Measurements from ENCODE around the gene SPI1.

The SPI1 gene

GRCh38 chr11:47325271-47326041, 52.9 kb downstream of the SPI1 start:
- Histone ChIP-seq H3K36me3 (ENCODE audit: control insufficient read depth in 2 of 2, insufficient read depth in 1 of 2, low read length in 2 of 2) (peaks cover 0 to 14% of the 10 kb centered on the region in 2 experiments; a peak in 2 of 3 replicates), H3K4me3 (ENCODE audit: low read depth, low read length) (no peak overlapping the region), H3K4me1 (ENCODE audit: control insufficient read depth, insufficient read depth, low read length) (no peaks in the 10 kb centered on the region), H3K9me3 (ENCODE audit: control insufficient read depth, insufficient read depth, low read depth, low read length) (no peaks in the 10 kb centered on the region), H3K27ac (ENCODE audit: extremely low read depth, low read depth, low read length) (no peak overlapping the region)
- ChIA-PET POLR2A (no interaction called here), CTCF (interaction anchor here (1.1 to 1.7 kb wide), 2 partner anchors 29 to 67 kb away, joined by 4 to 5 read pairs; partner anchors contain the start of gene NR1H3)
- TF ChIP-seq AEBP2 (tag by site-specific recombination; IDR thresholded peaks at IDR 0.05; ENCODE audit: borderline replicate concordance) (no peak), ZNF521 (tag by site-specific recombination; IDR thresholded peaks at IDR 0.05) (no peak), ZSCAN18 (tag by site-specific recombination; IDR thresholded peaks at IDR 0.05) (no peak), ZNF529 (tag by site-specific recombination; IDR thresholded peaks at IDR 0.05; ENCODE audit: insufficient replicate concordance) (no peak), ZSCAN4 (tag by site-specific recombination; IDR thresholded peaks at IDR 0.05) (no peak), ZNF423 (tag by site-specific recombination; IDR thresholded peaks at IDR 0.05) (no peak), MZF1 (tag by site-specific recombination; IDR thresholded peaks at IDR 0.05; ENCODE audit: borderline replicate concordance) (no peak), ZNF48 (tag by site-specific recombination; IDR thresholded peaks at IDR 0.05) (no peak), ZNF221 (tag by site-specific recombination; IDR thresholded peaks at IDR 0.05; ENCODE audit: borderline replicate concordance) (no peak), ZNF544 (tag by site-specific recombination; IDR thresholded peaks at IDR 0.05) (no peak)

- Histone ChIP-seq H3K9me3 (ENCODE audit: control insufficient read depth, insufficient read depth, low read depth, low read length) (no peaks in the 10 kb centered on the region), H3K27ac (ENCODE audit: extremely low read depth, low read depth, low read length) (no peak overlapping the region), H3K4me1 (ENCODE audit: control insufficient read depth, insufficient read depth, low read length) (no peaks in the 10 kb centered on the region), H3K36me3 (ENCODE audit: control insufficient read depth in 2 of 2, insufficient read depth in 1 of 2, low read length in 2 of 2) (peaks cover 0 to 13% of the 10 kb centered on the region in 2 experiments; a peak in 2 of 3 replicates), H3K4me3 (ENCODE audit: low read depth, low read length) (no peak overlapping the region)
- ChIA-PET CTCF (no interaction called here), POLR2A (no interaction called here)
- TF ChIP-seq REST (tag by site-specific recombination; IDR thresholded peaks at IDR 0.05) = no peak
- no peak for TF ChIP-seq PATZ1 (tag by site-specific recombination; IDR thresholded peaks at IDR 0.05)
- TF ChIP-seq ZNF501 (tag by site-specific recombination; IDR thresholded peaks at IDR 0.05) = no peak
- TF ChIP-seq SALL2 (tag by site-specific recombination; IDR thresholded peaks at IDR 0.05; ENCODE audit: borderline replicate concordance) = no peak
These were observed 53.8 kb downstream of the SPI1 start for GRCh38 chr11:47324520-47324919.

Data from HEK293 (cell line).